ENCODE measurements around the gene PLEKHJ1.

The PLEKHJ1 gene

DNA sequence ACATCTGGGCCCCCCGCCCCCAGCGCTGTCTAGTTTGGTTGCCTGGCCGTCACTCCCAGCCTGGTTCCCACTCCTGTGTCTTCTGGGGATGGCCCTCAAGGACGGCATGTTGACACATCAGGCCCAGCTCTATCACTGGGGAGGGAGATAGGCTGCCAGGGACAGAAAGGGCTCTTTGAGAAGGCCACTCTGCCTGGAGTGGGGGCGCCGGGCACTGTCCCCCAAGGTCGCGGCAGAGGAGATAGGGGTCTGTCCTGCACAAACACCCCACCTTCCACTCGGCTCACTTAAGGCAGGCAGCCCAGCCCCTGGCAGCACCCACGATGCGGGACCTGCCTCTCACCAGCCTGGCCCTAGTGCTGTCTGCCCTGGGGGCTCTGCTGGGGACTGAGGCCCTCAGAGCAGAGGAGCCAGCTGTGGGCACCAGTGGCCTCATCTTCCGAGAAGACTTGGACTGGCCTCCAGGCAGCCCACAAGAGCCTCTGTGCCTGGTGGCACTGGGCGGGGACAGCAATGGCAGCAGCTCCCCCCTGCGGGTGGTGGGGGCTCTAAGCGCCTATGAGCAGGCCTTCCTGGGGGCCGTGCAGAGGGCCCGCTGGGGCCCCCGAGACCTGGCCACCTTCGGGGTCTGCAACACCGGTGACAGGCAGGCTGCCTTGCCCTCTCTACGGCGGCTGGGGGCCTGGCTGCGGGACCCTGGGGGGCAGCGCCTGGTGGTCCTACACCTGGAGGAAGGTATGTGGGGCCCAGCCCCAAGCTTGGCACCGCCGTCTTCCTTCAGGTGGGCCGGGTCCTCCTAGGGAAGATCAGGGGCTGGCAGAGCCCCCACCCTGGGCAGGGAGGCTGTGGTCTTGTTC is 13.1 kb upstream of the PLEKHJ1 start, which contains the start of gene AMH:
Gene AMH (plus strand): TSS at position 314 of the 857 bp plus-strand sequence. CDS start 10 bp downstream, at position 324.
- no peak for DNase-seq

DNA sequence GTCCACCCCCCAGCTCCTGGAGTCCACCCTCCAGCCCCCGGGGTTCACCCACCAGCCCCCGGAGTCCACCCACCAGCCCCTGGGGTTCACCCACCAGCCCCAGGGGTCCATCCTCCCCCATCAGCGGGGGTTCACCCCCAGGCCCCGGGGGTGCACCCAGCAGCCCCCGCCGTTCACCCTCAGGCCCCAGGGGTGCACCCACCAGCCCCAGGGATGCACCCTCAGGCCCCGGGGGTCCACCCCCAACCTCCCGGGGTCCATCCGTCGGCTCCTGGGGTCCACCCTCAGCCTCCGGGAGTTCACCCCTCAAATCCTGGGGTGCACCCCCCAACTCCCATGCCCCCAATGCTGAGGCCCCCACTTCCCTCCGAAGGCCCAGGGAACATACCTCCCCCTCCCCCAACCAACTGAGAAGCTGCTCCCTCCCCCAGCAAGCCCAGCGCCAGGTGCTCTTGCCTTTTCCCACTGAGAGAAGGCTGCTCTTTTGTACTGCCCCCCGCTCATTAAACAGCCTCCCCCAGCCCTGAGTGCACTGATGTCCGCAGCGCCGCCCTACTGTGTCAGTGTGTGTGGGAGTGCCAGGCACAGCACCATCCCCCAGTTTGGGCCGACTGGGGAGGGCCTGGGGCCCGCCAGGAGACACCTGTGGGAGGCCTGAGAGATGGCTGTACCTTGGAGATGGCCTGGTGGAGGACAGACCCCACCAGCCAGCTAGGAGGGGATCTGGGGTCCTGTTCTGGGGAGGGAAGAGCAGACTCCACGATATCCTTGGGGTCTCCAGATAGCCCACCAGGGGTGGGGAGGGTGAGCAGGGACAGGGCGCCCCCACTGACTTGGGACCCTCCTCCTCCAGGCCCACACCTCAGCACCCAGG is 12.2 kb upstream of the PLEKHJ1 start:
- no peak for DNase-seq

DNA sequence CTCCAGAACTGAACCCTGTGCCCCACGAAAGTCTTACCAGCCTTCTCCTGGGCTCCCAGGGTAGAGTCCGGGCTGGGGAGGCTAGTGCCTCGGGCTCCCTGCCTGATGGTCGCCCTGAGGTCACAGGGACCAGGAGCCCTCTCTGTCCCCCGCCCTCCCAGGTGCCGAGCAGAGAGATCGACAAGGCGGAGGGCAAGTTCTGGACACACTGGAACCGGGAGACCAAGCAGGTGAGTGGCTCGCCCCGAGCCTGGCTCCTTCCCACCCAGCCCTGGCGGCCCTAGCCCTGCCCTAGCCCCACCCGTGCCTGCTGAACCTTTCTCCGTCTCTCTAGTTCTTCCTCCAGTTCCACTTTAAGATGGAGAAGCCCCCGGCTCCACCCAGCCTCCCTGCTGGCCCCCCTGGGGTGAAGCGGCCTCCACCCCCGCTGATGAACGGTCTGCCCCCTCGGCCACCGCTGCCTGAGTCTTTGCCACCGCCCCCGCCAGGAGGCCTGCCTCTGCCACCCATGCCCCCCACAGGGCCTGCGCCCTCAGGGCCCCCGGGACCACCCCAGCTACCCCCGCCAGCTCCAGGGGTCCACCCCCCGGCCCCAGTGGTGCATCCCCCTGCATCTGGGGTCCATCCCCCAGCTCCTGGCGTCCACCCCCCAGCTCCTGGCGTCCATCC is 11.4 kb upstream of the PLEKHJ1 start:
- DNase-seq: no peak

DNA sequence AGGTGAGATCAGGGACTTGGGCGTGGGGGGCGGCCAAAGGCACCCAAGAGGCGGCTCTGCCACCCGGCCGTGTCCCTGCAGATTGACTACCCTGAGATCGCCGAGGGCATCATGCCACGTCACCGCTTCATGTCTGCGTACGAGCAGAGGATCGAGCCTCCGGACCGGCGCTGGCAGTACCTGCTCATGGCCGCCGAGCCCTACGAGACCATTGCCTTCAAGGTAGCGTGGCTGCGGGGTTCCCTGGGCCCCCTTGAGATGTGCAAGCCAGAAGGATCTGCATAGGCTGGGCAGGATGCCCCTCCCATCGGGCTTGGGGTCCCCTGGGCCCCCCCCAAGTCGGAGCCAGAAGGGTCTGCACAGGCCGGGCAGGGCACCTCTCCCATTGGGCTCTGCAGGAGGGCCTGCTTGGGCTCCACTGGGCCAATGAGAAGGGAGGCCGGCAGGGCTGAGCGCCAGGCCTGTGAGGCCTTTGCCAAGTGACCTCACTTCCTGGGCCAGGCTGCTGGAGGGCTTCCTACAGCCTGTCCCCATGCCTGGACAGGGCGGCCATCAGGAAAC is 10.8 kb upstream of the PLEKHJ1 start:
- DNase-seq: no peak

DNA sequence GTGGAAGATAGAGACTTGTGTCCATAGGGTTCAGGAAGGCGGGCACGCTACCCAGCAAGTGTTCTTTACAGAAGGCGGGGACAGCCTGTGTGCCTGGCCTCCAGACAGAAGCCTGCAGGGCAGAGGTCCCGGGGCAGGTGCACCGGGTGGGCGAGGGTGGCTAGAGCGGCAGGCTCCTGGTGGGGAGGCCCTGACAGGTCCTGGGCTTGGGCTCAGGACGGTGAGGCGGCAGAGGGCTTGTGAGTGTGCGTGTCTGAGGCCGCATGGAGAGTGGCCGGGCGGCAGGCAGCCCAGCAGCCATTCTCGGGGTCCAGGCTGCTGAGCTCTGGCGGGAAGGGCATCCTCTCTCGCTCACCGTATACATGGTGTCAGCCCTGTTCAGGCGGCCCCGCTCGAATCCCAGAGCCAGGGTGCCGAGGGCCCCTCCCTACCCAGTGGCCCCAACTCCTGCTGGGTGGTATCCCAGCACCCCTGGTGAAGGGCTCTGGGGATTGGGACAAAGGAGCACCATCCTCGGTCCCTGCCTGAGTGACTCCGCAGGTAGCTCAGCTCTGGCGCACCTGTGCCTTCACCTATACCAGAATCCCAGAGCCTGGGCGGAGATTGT is 10.0 kb upstream of the PLEKHJ1 start:
- DNase-seq: no peak

DNA sequence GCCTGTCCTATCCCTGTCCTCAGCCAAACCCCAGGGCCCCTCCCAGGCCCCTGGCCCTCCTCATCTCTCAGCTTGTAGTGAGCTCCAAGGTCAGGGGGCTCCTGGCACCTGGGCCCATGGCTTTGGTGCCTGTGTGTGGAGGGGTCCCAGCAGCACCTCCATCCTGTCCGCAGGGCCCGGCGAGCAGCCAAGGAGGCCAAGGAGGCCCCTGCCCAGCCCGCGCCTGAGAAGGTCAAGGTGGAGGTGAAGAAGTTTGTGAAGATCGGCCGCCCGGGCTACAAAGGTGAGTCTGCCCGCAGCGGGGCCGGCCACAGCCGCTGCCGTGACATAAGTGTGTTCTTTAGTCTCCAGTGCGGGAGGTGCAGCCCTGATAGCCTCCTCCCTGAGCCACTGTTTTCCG is 9.1 kb upstream of the PLEKHJ1 start:
- no peak for DNase-seq

DNA sequence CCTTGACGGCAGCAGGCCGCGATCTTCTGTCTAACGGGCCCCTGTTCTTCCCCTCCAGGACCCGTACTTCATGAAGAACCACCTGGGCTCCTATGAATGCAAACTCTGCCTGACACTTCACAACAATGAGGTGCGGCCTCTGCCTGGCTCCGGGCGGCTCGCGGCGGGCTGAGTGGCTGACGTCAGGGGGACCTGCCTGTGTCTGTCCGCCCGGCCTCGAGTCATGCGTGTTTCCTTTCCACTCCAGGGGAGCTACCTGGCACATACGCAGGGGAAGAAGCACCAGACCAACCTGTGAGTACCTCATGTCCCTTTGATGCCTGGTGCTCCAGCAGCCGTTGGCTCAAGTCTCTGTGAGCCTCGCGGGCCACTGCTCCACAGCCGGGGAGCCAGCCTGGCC is 8.4 kb upstream of the PLEKHJ1 start:
- DNase-seq: no peak

DNA sequence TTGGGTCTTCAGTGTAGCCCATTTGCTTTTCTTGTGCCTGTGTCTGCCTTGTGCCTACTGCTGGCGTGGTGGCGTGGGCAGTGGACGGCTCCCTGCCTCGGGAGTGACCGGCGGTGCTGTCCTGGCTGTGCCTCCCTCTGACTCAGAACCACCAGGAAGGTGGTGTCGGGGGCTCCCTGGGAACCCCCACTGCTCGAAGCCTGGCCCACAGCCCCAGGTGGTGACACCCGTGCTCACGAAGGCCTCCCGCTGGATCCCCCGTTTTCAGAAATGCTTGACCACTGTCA is 7.9 kb upstream of the PLEKHJ1 start:
- DNase-seq: no peak

DNA sequence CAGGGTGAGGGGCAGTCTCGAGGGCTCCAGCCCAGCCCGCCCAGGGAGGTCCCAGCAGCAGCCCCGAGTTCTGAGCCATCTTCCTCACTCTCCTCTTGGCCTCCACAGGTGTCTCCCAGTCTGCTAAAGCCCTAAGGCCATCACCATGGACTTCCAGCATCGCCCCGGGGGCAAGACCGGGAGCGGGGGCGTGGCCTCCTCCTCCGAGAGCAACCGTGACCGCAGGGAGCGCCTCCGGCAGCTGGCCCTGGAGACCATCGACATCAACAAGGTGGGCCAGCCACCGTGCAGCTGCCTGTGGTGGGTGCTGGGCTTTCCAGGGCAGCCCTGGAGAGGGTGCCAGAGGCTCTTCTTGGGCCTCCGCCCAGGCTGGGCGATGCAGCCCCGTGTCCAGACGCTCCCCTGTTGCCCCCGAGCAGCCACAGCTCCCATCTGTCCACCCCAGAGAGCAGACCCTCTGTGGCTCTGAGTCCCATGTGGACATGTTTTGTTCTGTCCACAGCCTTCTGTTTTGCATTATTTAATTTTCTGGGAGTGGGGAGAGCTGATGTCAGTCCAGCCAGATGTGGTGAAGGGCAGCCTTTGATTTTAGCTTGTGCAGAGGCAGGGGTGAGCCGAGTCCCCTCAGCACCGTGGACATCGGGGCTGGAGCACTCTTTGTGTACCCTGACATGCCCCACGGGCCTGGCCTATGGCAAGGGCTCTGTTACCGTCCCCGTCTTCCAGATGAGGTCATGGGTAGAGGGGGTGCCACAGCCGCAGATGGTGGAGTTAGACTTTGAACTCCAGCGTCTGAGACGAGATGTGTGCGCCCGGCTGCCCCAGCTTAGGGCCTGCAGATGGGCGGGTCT is 7.4 kb upstream of the PLEKHJ1 start:
- no peak for DNase-seq

DNA sequence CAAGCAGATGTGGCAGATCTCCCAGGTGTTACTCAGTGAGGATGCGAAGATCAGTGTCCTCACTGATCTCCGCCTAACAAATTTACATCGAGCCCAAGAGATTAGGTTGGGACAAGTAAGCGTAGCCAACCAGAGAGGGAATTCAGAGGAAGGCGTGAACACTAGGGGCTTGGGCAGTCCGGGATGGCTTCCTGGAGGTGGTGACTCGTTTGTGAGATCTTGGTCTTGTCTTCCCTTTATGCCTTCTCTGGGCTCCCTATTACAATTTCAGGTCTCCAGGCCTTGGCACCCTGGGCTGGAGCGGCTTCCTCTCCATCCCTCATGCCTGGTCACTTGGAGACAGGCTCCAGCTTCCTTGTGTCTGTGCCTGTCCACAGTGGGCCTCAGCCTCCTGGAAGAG is 6.7 kb upstream of the PLEKHJ1 start:
- DNase-seq: no peak

DNA sequence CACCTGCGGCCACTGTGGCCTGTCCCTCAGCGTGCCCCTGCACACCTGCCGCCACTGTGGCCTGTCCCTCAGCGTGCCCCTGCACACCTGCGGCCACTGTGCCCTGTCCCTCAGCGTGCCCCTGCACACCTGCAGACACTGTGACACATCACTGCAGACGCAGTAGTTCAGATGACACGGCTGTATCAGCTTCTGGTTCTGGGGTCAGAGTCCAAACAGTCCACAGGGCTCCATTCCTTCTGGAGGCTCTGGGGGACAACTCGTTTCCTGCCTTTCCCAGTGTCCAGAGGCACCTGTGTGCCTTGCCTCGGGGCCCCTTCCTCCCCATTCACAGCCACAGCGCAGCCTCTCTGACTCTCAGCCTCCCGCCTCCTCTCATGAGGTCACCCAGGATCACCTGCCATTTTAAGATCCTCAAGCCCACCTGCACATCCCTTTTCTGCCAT is 6.0 kb upstream of the PLEKHJ1 start:
- no peak for DNase-seq

DNA sequence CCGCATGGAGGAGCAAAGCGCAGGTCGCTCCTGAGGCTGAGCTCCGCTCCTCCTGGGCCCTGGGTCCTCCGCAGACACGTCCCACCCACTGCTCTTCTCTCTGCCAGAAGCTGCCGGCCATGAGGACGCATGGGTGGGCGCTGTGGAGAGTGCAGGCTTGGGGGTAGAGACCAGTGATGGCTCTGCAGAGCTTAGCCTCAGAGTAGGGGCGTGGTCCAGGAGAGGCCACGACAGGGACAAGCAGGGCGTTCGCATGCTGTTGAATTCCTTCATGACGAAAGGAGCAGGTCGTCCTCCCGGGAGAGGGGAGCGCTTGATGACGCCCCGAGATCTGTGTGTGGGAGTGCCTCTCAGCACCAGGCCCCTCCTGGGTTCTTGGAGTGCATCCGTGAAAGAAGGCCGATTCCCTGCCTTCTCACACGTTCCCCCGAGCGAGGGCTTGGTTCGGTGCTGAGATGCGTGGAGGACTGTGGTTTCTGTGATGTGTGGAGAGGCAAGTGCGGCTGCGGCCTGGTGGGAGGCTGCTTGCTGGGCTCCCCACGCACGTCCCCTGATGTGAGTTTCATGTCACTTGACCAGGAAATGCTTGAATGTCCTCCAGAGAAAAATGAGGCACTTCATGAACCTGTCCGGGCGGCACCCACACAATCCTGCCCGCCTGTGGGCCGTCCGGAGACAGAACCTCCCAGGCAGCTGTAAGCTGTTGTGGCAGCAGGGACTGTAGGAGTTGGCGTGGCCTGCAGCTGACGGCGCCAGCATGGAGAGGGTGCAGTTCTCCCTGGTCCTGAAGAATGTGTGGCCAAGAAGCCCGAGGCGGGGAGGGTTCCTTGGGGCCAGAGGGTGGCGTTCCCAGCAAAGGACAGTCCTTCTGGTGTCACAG is 5.0 kb upstream of the PLEKHJ1 start:
- DNase-seq: no peak

DNA sequence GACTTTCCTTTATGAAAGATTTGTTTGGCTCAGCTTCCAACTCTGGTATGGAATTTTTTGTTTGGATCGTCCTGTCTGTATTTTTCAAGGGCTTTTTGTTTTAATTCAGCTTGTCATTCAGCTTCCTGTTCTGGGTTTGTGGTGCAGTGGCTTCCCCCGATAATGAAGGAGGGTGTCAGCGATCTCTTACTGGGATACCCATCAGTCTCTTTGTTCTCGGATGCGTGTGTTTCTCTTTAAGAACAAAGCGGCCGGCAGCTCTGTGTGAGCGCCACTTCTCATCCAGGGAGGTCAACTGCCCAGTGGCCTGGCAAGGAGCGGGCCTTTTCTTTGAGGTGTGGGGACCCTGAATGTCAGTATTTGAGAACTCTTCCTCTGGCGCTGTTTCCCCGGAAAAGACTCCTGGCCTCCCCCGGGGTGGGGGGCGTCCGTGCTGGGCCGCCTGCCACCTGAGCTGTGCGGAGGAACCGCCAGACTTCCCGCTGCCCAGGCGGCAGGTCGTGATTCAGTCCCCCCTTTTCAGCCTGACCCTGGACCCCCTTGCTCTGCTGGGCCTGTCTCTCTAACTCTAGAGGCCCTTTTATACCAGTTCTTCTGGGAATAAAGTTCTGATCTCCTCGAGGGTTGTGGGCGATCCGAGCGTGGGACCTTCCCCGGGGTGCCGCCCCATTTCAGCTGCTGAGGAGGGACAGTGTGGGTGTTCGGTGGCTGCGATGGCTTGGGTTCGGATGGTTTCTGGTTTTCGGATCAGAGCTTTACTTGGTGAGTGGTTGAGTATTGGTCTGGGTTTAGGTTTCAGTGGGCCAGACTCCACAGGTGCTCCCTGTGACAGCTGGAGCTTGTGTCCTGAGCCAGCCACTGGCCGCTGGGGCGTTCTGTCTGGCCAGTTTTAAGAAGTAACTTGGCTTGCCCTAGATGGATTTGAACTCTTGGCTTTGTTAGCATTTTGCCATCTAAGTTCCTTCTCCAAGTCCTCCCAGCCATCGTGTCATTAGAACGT is 3.9 kb upstream of the PLEKHJ1 start:
- DNase-seq: peak; percentile 51

DNA sequence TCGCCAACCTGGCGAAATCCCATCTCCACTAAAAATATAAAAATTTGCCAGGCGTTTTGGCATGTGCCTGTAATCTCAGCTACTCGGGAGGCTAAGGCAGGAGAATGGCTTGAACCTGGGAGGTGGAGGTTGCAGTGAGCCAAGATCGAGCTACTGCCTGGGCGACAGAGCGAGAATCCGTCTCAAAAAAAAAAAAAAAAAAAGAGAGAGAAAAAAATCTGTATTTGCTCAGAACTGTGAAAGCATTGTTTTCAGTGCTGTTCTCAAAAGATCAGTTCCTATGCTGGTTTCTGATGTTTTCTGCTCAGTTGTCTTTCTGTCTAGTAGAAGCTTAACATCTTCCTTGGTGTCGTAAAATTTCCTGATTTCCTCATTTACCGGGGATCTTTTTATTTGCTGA is 3.0 kb upstream of the PLEKHJ1 start:
- DNase-seq: peak; percentile 39

DNA sequence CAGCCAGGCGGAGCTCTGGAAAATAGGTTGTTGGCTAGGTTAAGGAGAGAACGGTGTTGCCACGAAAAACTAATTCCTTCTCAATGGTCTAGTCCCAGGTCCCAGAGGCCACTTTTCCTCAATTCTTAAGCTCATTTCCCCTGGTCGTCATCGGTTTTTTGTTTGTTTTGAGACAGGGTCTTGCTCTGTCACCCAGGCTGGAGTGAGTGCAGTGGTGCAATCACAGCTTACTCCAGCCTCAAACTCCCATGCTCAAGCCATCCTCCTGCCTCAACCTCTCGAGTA is 1.7 kb upstream of the PLEKHJ1 start:
- no peak for DNase-seq

DNA sequence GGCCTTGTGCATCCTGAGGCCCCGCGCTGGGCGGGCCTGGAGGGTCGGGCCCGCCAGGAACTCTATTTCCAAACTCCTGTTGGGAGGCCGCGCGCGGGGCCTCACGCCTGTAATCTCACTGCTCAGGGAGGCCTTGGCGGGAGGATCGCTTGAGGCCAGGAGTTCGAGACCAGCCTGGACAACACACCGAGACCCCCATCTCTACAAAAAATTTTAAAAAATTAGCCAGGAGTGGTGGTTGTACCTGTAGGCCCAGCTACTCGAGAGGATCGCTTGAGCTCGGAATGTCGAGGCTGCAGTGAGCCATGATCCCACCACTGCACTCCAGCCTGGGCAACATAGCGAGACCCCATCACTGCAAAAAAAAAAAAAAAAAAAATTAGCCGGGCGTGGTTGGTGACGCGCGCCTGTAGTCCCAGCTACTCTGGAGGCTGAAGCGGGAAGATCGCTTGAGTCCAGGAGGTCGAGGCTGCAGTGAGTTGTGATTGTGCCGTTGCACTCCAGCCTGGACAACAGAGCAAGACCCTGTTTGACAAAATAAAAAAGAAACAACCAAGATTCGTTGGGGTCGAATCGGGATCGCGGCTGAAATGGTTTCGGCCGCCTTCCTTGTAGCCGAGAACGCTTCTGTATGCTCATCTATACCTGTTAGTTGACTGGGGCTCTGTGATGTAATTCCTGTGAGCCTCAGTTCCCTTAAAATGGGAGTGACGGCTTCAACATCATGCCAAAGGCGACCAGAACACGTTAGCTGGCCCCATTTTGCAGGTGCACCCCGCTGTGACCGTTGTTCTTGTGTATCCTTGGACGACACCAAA is 1.1 kb upstream of the PLEKHJ1 start:
- no peak for DNase-seq

DNA sequence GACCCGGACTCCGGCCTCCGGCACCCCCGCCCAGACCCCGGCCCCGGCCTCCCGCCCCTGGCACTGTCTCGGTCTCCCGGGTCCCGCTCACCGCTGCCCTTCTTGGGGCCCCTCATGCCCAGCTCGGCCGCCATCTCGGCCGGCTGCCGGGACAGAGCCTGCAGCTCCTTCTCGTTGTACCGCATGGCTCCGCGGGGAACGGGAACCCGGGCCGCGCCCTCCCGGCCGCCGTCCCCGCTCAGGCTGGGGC is 140 bp downstream of the PLEKHJ1 start:
- no peak for DNase-seq

DNA sequence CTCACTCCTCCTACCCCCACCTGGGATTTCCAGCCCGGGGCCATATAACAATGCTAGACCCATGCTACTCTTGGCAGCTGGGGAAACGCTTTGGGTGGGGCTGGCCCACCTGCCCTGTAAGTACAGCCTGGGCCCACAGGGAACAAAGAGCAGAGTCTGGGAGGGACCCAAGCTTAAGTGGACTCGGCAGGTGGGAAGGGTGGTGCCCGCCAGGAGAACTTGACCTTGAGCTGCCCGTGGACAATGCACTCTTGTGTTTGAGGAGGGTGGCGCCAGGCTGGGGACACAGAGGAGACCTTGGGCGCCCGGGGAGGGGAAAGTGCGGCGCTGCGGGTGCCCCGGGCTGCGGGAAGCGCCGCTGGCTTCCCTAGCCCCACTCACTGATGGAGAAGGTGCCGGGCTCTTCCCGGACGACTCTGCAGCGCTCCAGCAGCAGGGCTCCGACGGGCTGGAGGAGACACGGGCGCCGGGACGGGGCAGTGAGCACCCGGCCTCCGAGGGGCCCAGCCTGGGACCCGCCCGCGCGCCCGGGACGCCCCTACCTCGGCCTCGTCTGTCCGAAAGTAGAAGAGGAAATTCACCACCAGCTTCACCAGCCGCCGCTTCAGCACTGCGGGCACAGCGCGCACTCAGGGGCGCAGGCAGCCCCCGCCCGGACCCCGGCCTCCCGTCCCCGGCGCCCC is 607 bp downstream of the PLEKHJ1 start:
- DNase-seq: peak; percentile 45

DNA sequence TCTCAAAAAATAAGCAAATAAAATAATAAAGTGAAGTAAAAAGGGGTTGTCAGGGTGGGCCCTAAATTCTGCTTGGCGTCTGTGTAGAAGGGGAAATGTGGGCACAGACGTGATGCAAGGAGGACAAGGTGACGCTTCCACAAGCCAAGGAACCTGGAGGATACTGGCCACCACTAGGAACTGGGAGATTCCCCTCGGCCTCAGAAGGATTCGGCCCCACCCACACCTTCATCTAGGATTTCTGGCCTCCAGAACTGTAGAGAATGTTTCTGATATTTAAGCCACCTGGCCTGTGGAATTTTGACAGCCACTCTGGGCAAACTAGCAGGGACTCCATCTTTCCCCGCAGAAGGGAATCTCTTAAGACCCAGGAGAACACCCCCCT is 1.1 kb downstream of the PLEKHJ1 start:
- DNase-seq: no peak
